Left ventricle myocardium inferior (tissue), 1 donor: ENCODE measurements around the gene NTHL1. TPM values are rescaled to one million over a fixed set of nuclear protein-coding genes. Genes with fewer than 3 reads are reported as not detected.

ENCODE experiments used
- DNase-seq: peaks from one replicate; pipeline ENCODE4 v3.0.0-alpha.2; 2020
- H3K27ac ChIP-seq: fragments of 200-600 bp; replicated peaks from 2 replicates; pipeline ENCODE4 v1.8.0; 2021
- H3K27me3 ChIP-seq: fragments of 200-600 bp; 2 replicates; pipeline ENCODE4 v1.8.0; 2021; ENCODE audit warnings: low read depth
- H3K36me3 ChIP-seq: fragments of 200-600 bp; 2 replicates; pipeline ENCODE4 v1.8.0; 2021
- H3K4me1 ChIP-seq: fragments of 200-600 bp; 2 replicates; pipeline ENCODE4 v1.8.0; 2021
- H3K4me3 ChIP-seq: fragments of 200-600 bp; 2 replicates; pipeline ENCODE4 v1.8.0; 2021; ENCODE audit warnings: mild to moderate bottlenecking, moderate library complexity
- H3K9me3 ChIP-seq: fragments of 200-600 bp; replicated peaks from 2 replicates; pipeline ENCODE4 v1.8.0; 2021
- intact Hi-C: fragments of 100-400 bp; cut with micrococcal nuclease; formaldehyde crosslinking; loops from one replicate; pipeline ENCODE4 v1.11.0; 2022
- total RNA-seq: library from RNA; stranded (reverse); fragmentation: NEBNext Ultra II Directional; extraction: Animal tissue kit (Norgen Biotek cat#: 25700); gene quantifications from one replicate; pipeline ENCODE4 v1.2.1, GENCODE V29; 2021
- TF ChIP-seq, protein P1 (sequence below): fragments of 200-600 bp; IDR thresholded peaks from 2 replicates; pipeline ENCODE4 v1.8.0; 2021; ENCODE audit warnings: antibody characterized with exemption, mild to moderate bottlenecking, borderline replicate concordance
- donor health status: DM: no; HTN: yes; CAD: no; lungs with severe emphysema.

The NTHL1 gene
- total RNA-seq, 1 donor from 2014 or later, result 21.7 TPM

DNA sequence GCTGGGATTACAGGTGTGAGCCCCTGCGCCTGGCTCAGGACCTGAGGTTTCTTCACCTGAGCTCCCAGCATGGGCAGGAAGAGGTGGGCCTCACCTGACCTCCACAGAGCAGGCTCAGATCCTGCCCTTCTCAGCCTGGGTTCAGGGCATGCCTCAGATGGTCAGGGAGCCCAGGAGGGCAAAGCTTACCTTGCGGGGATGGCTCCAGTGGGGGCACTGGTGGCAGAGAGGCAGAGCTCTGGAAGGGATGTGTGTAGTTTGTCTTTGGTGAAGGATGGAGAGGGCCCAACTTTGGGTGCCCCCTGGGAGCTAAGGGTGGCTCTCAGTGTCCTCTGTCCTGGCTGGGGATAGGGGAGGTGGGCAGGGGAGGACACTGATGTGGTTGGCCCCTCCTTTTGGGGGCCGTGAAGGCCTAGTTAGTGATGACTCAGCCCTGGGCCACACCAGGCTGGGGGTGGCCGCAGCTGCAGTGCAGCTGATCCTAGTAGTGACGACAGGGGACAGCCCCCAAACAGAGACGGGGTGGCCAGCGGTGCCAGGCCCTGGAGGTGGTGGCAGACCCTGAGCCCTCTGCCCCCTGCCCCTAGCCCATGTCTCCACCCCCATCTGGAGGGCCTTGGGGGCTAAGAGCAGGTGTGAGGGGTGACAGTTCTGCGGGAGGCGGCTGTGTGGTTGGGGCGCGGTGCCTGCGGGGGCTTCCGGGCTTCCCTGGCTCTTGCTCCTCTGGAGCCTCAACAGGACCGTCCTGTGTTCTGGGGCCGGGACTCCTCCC lies 15.2 kb downstream of the NTHL1 start:
- H3K4me3 ChIP-seq, result peak overlapping the region; percentile 72
- peaks cover 34% of the 10 kb centered on the region for H3K36me3 ChIP-seq
- H3K9me3 ChIP-seq, result no peaks in the 10 kb centered on the region
- H3K4me1 ChIP-seq, result peaks cover 80% of the 10 kb centered on the region
- TF ChIP-seq, protein P1, sequence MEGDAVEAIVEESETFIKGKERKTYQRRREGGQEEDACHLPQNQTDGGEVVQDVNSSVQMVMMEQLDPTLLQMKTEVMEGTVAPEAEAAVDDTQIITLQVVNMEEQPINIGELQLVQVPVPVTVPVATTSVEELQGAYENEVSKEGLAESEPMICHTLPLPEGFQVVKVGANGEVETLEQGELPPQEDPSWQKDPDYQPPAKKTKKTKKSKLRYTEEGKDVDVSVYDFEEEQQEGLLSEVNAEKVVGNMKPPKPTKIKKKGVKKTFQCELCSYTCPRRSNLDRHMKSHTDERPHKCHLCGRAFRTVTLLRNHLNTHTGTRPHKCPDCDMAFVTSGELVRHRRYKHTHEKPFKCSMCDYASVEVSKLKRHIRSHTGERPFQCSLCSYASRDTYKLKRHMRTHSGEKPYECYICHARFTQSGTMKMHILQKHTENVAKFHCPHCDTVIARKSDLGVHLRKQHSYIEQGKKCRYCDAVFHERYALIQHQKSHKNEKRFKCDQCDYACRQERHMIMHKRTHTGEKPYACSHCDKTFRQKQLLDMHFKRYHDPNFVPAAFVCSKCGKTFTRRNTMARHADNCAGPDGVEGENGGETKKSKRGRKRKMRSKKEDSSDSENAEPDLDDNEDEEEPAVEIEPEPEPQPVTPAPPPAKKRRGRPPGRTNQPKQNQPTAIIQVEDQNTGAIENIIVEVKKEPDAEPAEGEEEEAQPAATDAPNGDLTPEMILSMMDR, result no peak
- intact Hi-C loops, result no loop called here
- H3K27me3 ChIP-seq, result no peaks in the 10 kb centered on the region
- peak; percentile 48 for DNase-seq
- peak overlapping the region; percentile 98 for H3K27ac ChIP-seq

DNA sequence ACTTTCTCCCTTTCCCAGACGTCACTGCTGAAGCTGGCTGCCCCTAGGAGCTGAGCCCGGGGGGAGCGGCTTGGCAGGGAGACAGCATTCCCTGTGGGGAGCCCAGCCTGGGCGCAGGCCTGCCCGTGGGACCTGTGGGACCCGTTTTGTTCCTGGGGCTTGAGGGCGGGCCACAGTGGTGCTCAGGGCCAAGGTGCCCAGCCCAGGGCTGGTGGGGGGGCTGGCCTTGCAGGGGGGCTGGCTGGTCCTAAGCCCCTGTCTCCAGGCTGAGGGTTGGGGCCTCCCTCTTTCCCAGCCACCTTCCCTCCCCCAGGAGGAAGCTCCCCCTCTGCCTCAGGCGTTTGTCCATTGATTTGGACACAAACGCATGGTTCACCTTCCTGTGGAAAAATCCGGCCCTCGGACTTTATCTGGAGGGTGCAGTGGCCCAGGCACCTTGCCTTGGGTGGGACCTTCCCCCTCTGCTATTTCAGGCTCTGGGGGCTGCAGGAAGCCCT lies 16.5 kb downstream of the NTHL1 start:
- H3K27me3 ChIP-seq, result no peaks in the 10 kb centered on the region
- intact Hi-C loops, result no loop called here
- H3K4me3 ChIP-seq, result peak overlapping the region; percentile 91
- peak overlapping the region; percentile 98 for H3K27ac ChIP-seq
- no peaks in the 10 kb centered on the region for H3K9me3 ChIP-seq
- peak; percentile 61 for DNase-seq
- peaks cover 20% of the 10 kb centered on the region for H3K36me3 ChIP-seq
- TF ChIP-seq, protein P1, result no peak
- peaks cover 78% of the 10 kb centered on the region for H3K4me1 ChIP-seq

DNA sequence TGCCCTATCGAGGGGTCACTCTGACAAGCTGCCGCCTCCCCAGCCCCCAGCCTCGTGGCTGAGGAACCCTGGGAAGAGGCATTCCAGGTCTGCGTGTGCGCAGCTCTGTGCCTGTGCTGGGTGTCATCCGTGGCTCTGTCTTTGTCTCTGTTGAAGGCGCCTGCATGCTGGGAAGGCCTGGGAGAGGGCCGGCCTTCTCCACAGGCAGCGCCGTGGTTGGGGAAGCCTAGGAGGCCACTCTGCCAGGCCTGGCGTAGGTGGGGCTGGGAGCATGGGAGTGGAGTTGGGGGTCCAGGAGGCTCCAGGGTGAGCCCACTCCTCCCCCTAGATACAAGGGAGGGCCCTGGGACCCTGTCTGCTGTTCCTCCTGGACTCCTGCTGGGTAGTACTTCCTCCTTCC lies 17.6 kb downstream of the NTHL1 start:
- DNase-seq, result no peak
- H3K4me1 ChIP-seq, result peaks cover 78% of the 10 kb centered on the region
- H3K27ac ChIP-seq, result peak overlapping the region; percentile 98
- peaks cover 12% of the 10 kb centered on the region for H3K36me3 ChIP-seq
- intact Hi-C loops, result no loop called here
- no peaks in the 10 kb centered on the region for H3K27me3 ChIP-seq
- no peaks in the 10 kb centered on the region for H3K9me3 ChIP-seq
- TF ChIP-seq, protein P1, result no peak
- peak overlapping the region; percentile 91 for H3K4me3 ChIP-seq

DNA sequence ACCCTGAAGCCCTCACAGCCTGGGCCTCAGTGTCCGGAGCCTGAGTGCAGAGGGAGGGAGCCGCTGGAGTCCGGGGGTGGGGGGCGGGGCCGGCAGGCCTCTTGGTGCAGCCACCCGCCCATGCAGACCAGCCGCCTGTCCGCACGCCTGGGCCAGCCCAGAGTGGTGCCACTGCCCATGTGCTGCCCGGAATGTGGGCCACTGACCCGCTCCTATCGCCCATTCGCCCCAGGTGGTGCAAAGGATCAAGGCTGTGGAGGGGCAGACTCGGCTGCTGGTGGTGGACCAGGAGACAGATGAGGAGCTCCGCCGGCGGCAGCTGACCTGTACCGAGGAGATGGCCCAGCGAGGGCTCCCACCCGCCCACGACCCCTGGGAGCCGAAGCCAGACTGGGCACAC lies 18.3 kb downstream of the NTHL1 start:
- peaks cover 80% of the 10 kb centered on the region for H3K4me1 ChIP-seq
- intact Hi-C loops, result loop anchor here (10.0 kb wide), 1 partner anchor 115 kb away; the partner anchor contains the start of gene RAB26
- no peaks in the 10 kb centered on the region for H3K9me3 ChIP-seq
- H3K36me3 ChIP-seq, result peaks cover 12% of the 10 kb centered on the region
- H3K4me3 ChIP-seq, result peak overlapping the region; percentile 91
- TF ChIP-seq, protein P1, result no peak
- no peak for DNase-seq
- H3K27ac ChIP-seq, result peak overlapping the region; percentile 98
- H3K27me3 ChIP-seq, result no peaks in the 10 kb centered on the region

DNA sequence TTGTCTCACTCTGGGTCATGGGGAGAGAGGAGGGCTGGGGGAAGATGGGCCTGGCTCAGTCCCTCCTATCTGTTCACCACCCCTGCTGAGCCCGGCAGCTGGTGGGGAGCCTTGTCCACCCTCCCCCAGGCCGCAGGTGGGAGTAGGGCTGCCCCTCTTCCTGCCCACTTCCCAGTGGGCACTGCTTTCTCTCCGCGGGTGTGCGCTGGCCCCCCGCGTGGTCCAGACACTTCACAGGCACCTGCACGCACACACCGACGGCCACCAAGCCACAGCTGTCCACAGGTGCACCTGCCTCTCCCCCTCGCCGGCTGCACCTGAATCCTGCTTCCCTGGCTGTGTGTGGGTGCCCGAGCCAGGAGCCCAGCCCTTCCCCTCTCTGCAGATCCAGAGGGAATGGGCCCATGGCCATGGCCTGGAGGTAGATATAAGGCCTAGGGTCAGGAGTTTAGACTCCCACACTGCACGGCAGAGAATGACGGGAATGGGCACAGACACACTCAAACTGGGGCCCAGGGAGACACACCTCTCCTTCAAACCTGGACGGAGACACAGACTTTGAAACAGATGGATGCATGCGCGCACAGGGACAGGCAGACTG lies 18.9 kb downstream of the NTHL1 start:
- Histone ChIP-seq H3K27me3 (no peaks in the 10 kb centered on the region), H3K4me1 (peaks cover 82% of the 10 kb centered on the region), H3K36me3 (peaks cover 12% of the 10 kb centered on the region), H3K27ac (peak overlapping the region; percentile 98), H3K4me3 (peak overlapping the region; percentile 91), H3K9me3 (no peaks in the 10 kb centered on the region)
- TF ChIP-seq, protein P1, result no peak
- no peak for DNase-seq
- intact Hi-C loops, result loop anchor here (10.0 kb wide), 1 partner anchor 116 kb away; the partner anchor contains the start of gene RAB26
